HepG2 (cell line): ENCODE results near the gene TBC1D22A. TPM values are rescaled to one million over a fixed set of nuclear protein-coding genes. Genes with fewer than 3 reads are reported as not detected.

Source experiments
- ATAC-seq: fragments of 200-7000 bp; cut with Tn5 transposase; 3 replicates; pipeline ENCODE4 v1.9.1; 2020; ENCODE audit warnings: mild to moderate bottlenecking, moderate library complexity
- BruUV-seq: library from RNA; stranded (reverse); fragments of 400-500 nt; replicated peaks from 2 replicates; lab custom pipeline; 2021; lab: Mats Ljungman, UMichigan
- CTCF ChIA-PET: fragments of 300-600 bp; formaldehyde crosslinking; extraction: SDS; loops from one replicate; lab custom pipeline; 2021; ENCODE audit warnings: low total read pairs, inconsistent platforms, low intra/inter-chr PET ratio; lab: Yijun Ruan, JAX
- POLR2A ChIA-PET: fragments of 350-600 bp; sonication (Branson Sonifier 250); formaldehyde crosslinking; loops from one replicate; lab custom pipeline; 2020; ENCODE audit warnings: antibody characterized with exemption, inconsistent platforms; lab: Yijun Ruan, JAX
- DNase-seq: peaks from one replicate; pipeline ENCODE4 v3.0.0-alpha.2; 2015; ENCODE audit warnings: low spot score
- FAIRE-seq: peaks from 3 replicates; lab custom pipeline; 2011; peaks lifted over from hg19 to GRCh38; lab: Jason Lieb, UNC
- H2AFZ ChIP-seq: one replicate; pipeline ENCODE4 v1.6.1; 2011; ENCODE audit warnings: low read length, inconsistent platforms
- H3K27ac ChIP-seq: fragments of 300-600 bp; 3 replicates; pipeline ENCODE4 v1.8.0; 2011; ENCODE audit warnings: mixed run types, mild to moderate bottlenecking, mixed read lengths, low read length, inconsistent platforms; ENCODE audit not compliant: insufficient read depth; ENCODE audit errors: extremely low read length
- H3K27me3 ChIP-seq, 2 experiments: fragments of 200-600 bp in 1 of 2; 2 replicates in 1 of 2; 3 replicates in 1 of 2; pipeline versions ENCODE4 v1.6.0 to v1.8.0; 2011; ENCODE audit warnings: low read length in 2 of 2, mild to moderate bottlenecking in 2 of 2, moderate library complexity in 2 of 2, inconsistent platforms in 1 of 2; ENCODE audit not compliant: insufficient read depth in 2 of 2, control insufficient read depth in 1 of 2
- H3K36me3 ChIP-seq, 2 experiments: fragments of 200-600 bp in 1 of 2; replicated peaks in 1 of 2; 2 replicates in 1 of 2; 3 replicates in 1 of 2; pipeline versions ENCODE4 v1.5.1 to v1.8.0; 2011; ENCODE audit warnings: low read length in 2 of 2, inconsistent platforms in 1 of 2; ENCODE audit not compliant: insufficient read depth in 2 of 2, control insufficient read depth in 1 of 2
- H3K4me1 ChIP-seq: 2 replicates; pipeline ENCODE4 v1.5.1; 2012; ENCODE audit warnings: low read length, inconsistent platforms; ENCODE audit not compliant: insufficient read depth
- H3K4me2 ChIP-seq: 2 replicates; pipeline ENCODE4 v1.6.0; 2011; ENCODE audit warnings: low read depth, low read length, inconsistent platforms
- H3K4me3 ChIP-seq, 3 experiments: fragments of 200-600 bp in 1 of 3; sonication (generic), shearing (Covaris generic) in 1 of 3; replicated peaks in 1 of 3; 2 replicates each; pipeline ENCODE4 v1.5.1; 2011 to 2016; ENCODE audit warnings: low read length in 3 of 3, inconsistent platforms in 2 of 3, low read depth in 2 of 3, mild to moderate bottlenecking in 2 of 3, control low read depth in 1 of 3, mixed read lengths in 1 of 3; ENCODE audit not compliant: insufficient read depth in 1 of 3
- H3K79me2 ChIP-seq: one replicate; pipeline ENCODE4 v1.6.1; 2011; ENCODE audit warnings: low read length, inconsistent platforms; ENCODE audit not compliant: insufficient read depth
- H3K9ac ChIP-seq: 2 replicates; pipeline ENCODE4 v1.6.0; 2011; ENCODE audit warnings: mild to moderate bottlenecking, low read depth, low read length, inconsistent platforms; ENCODE audit not compliant: insufficient read depth
- H3K9me3 ChIP-seq: 2 replicates; pipeline ENCODE4 v1.5.1; 2012; ENCODE audit warnings: mild to moderate bottlenecking, low read length
- H4K20me1 ChIP-seq: 2 replicates; pipeline ENCODE4 v1.6.0; 2011; ENCODE audit warnings: inconsistent platforms, mild to moderate bottlenecking, low read length, moderate library complexity; ENCODE audit not compliant: insufficient read depth
- ATF5 ChIP-seq: sonication (generic); formaldehyde crosslinking; IDR thresholded peaks from 2 replicates; pipeline ENCODE4 v1.4.0; 2020; ENCODE audit warnings: mild to moderate bottlenecking, low read depth, missing genetic modification reagents
- HHEX ChIP-seq: IDR thresholded peaks from 2 replicates; pipeline ENCODE4 v1.6.1; 2016; ENCODE audit warnings: control low read depth
- HOMEZ ChIP-seq: IDR thresholded peaks from 2 replicates; pipeline ENCODE4 v1.6.1; 2016; ENCODE audit warnings: low read depth
- PTBP1 ChIP-seq: fragments of 200-400 bp; formaldehyde crosslinking; IDR thresholded peaks from 2 replicates; pipeline ENCODE4 v1.6.1; 2018; ENCODE audit warnings: low read length, low read depth; ENCODE audit not compliant: poor library complexity, severe bottlenecking
- RAD51 ChIP-seq: fragments of 450-650 bp; IDR thresholded peaks from 2 replicates; pipeline ENCODE4 v1.6.1; 2016; ENCODE audit warnings: borderline replicate concordance
- RXRA ChIP-seq: sonication (generic); formaldehyde crosslinking; IDR thresholded peaks from 2 replicates; pipeline ENCODE4 v1.5.1; 2020; ENCODE audit warnings: missing genetic modification reagents
- STAG1 ChIP-seq: sonication (generic); formaldehyde crosslinking; IDR thresholded peaks from 2 replicates; pipeline ENCODE4 v1.4.0; 2020; ENCODE audit warnings: missing genetic modification reagents
- ZKSCAN1 ChIP-seq: fragments of 150-350 bp; IDR thresholded peaks from 2 replicates; pipeline ENCODE4 v1.6.1; 2014; ENCODE audit warnings: low read length
- ZNF512B ChIP-seq: sonication (generic); formaldehyde crosslinking; IDR thresholded peaks from 2 replicates; pipeline ENCODE4 v1.5.1; 2020; ENCODE audit warnings: missing genetic modification reagents, mild to moderate bottlenecking, borderline replicate concordance
- ZNF646 ChIP-seq: sonication (generic); formaldehyde crosslinking; IDR thresholded peaks from 2 replicates; pipeline ENCODE4 v1.9.0; 2021; ENCODE audit warnings: mild to moderate bottlenecking, missing genetic modification reagents
- WGBS: methylation state at CpG from one replicate; pipeline ENCODE4 v1.1.6; 2017; ENCODE audit warnings: low lambda C conversion rate; 5-methylcytosine and 5-hydroxymethylcytosine counted together
- in situ Hi-C: cut with HindIII; loops from 2 replicates; pipeline ENCODE4 v1.10.0; 2017; ENCODE audit warnings: low pct_unique_long_range_greater_than_20kb; ENCODE audit not compliant: extremely low pct_ligation_motif_present
- intact Hi-C: fragments of 100-400 bp; cut with micrococcal nuclease; formaldehyde crosslinking; loops from one replicate; pipeline ENCODE4 v1.10.0; 2022; ENCODE audit not compliant: unreplicated experiment
- polyA plus RNA-seq, 8 experiments: library from polyadenylated mRNA; depleted of rRNA in 3 of 8; stranded (reverse) in 7 of 8; unstranded in 1 of 8; fragments of >200 nt; fragmentation: Illumina TruSeq in 4 of 8; extraction: Trizol in 4 of 8; gene quantifications; 2 replicates each; pipeline versions ENCODE4 v1.2.1 to v1.2.3, GENCODE V29; 2011 to 2016; ENCODE audit warnings: low read depth in 4 of 8, missing spikeins in 1 of 8, mixed read lengths in 1 of 8; ENCODE audit not compliant: insufficient read depth in 1 of 8
- total RNA-seq, 5 experiments: library from RNA; depleted of rRNA; stranded (reverse); fragments of >200 nt; fragmentation: Illumina TruSeq; extraction: Trizol; gene quantifications; 2 replicates each; pipeline ENCODE4 v1.2.3, GENCODE V29; 2016; ENCODE audit warnings: low read depth in 1 of 5

TBC1D22A gene
- total and polyA plus RNA-seq, 2 of the 13 experiments (the other 11 are each of a cell fraction or from before 2014, with no cell fraction given) = 17.3 to 18.0 TPM

GRCh38 chr22:46833228-46833627 is 70.8 kb downstream of the TBC1D22A start (continued):
- no peak for TF ChIP-seq HOMEZ (CRISPR knock-in tag)
- TF ChIP-seq RAD51 = no peak
- no peak for TF ChIP-seq ZKSCAN1
- TF ChIP-seq ZNF512B (CRISPR knock-in tag) = no peak
- TF ChIP-seq RXRA (CRISPR knock-in tag) = no peak
- TF ChIP-seq STAG1 (CRISPR knock-in tag) = peak; percentile 83

- in situ Hi-C loops = no loop called here
- 98% methylated on average over 1 of the region's 1 CpG for WGBS
- Histone ChIP-seq H3K36me3 (peaks cover 2 to 6% of the 10 kb centered on the region in 2 experiments; a peak in 2 of 5 replicates), H3K4me2 (no peak overlapping the region), H3K27me3 (no peaks in the 10 kb centered on the region), H3K9me3 (peaks cover 16% of the 10 kb centered on the region), H3K9ac (no peak overlapping the region), H3K4me1 (peaks cover 8% of the 10 kb centered on the region), H3K27ac (no peak overlapping the region), H2AFZ (no peak overlapping the region), H4K20me1 (no peaks in the 10 kb centered on the region; the same call in 1 of the 2 replicates), H3K79me2 (peaks cover 8% of the 10 kb centered on the region), H3K4me3 (no peak overlapping the region)
- intact Hi-C loops = no loop called here
- ChIA-PET CTCF (no interaction called here), POLR2A (no interaction called here)
- no peak for FAIRE-seq
- BruUV-seq = no TSS peak
- no peak for DNase-seq
- ATAC-seq = no peak
- no peak for TF ChIP-seq HHEX
- TF ChIP-seq ZNF646 (CRISPR knock-in tag) = no peak
- no peak for TF ChIP-seq PTBP1
- TF ChIP-seq ATF5 (CRISPR knock-in tag) = no peak
These were observed 71.7 kb downstream of the TBC1D22A start for GRCh38 chr22:46834021-46834737.
